Liver (tissue), 9 donors: Measurements from ENCODE around the gene SMYD3. TPM values are rescaled to one million over a fixed set of nuclear protein-coding genes. Genes with fewer than 3 reads are reported as not detected.

Experiments used
- DNase-seq: peaks from one replicate; pipeline ENCODE4 v3.0.0-alpha.2; 2017; ENCODE audit warnings: low spot score
- H3K27ac ChIP-seq, 2 donors: one replicate each; pipeline ENCODE4 v1.7.0; 2013; ENCODE audit warnings: inconsistent platforms in 2 of 2, low read length in 2 of 2, control low read depth in 1 of 2, low read depth in 1 of 2, mild to moderate bottlenecking in 1 of 2
- H3K27me3 ChIP-seq, 4 donors: one replicate each; pipeline versions ENCODE4 v1.6.1 to v1.7.0; 2013; ENCODE audit warnings: low read length in 3 of 4, inconsistent platforms in 1 of 4, mild to moderate bottlenecking in 1 of 4, moderate library complexity in 1 of 4; ENCODE audit not compliant: control insufficient read depth in 4 of 4, insufficient read depth in 4 of 4
- H3K36me3 ChIP-seq, 4 donors: one replicate each; pipeline versions ENCODE4 v1.6.1 to v1.7.0; 2013; ENCODE audit warnings: low read length in 3 of 4, mild to moderate bottlenecking in 3 of 4, low read depth in 1 of 4, moderate library complexity in 1 of 4; ENCODE audit not compliant: control insufficient read depth in 4 of 4, insufficient read depth in 3 of 4
- H3K4me1 ChIP-seq, 4 donors: one replicate each; pipeline versions ENCODE4 v1.6.1 to v1.7.0; 2013; ENCODE audit warnings: low read length in 3 of 4, mild to moderate bottlenecking in 3 of 4, moderate library complexity in 1 of 4; ENCODE audit not compliant: control insufficient read depth in 4 of 4, insufficient read depth in 4 of 4
- H3K4me3 ChIP-seq, 3 donors: one replicate each; pipeline versions ENCODE4 v1.6.1 to v1.7.0; 2013; ENCODE audit warnings: low read length in 3 of 3, control low read depth in 1 of 3, low read depth in 1 of 3, mild to moderate bottlenecking in 1 of 3
- H3K9ac ChIP-seq, 2 donors: one replicate each; pipeline ENCODE4 v1.7.0; 2013; ENCODE audit warnings: low read length in 2 of 2, mild to moderate bottlenecking in 2 of 2, moderate library complexity in 2 of 2, control low read depth in 1 of 2, low read depth in 1 of 2
- H3K9me3 ChIP-seq, 4 donors: one replicate each; pipeline versions ENCODE4 v1.6.1 to v1.7.0; 2013; ENCODE audit warnings: low read length in 3 of 4; ENCODE audit not compliant: control insufficient read depth in 4 of 4
- ATF3 ChIP-seq: IDR thresholded peaks from 2 replicates; pipeline ENCODE4 v1.6.1; 2016; ENCODE audit warnings: antibody characterized with exemption
- EGR1 ChIP-seq, 2 donors: IDR thresholded peaks; 2 replicates each; pipeline ENCODE4 v1.6.1; 2016 to 2018; ENCODE audit warnings: antibody characterized with exemption in 2 of 2, low read depth in 2 of 2
- GABPA ChIP-seq, 2 donors: IDR thresholded peaks in 1 of 2; conservative IDR thresholded peaks in 1 of 2; 2 replicates each; pipeline ENCODE4 v1.6.1; 2016; ENCODE audit warnings: antibody characterized with exemption in 2 of 2, mild to moderate bottlenecking in 1 of 2, moderate library complexity in 1 of 2
- HNF4A ChIP-seq, 2 donors: conservative IDR thresholded peaks; 2 replicates each; pipeline ENCODE4 v1.6.1; 2016; ENCODE audit warnings: antibody characterized with exemption in 2 of 2, mild to moderate bottlenecking in 2 of 2
- JUND ChIP-seq, 2 donors: IDR thresholded peaks; 2 replicates each; pipeline ENCODE4 v1.6.1; 2016; ENCODE audit warnings: antibody characterized with exemption in 2 of 2
- NR2F2 ChIP-seq: IDR thresholded peaks from 2 replicates; pipeline ENCODE4 v1.6.1; 2016; ENCODE audit warnings: antibody characterized with exemption
- RAD21 ChIP-seq, 2 donors: IDR thresholded peaks; 2 replicates each; pipeline ENCODE4 v1.6.1; 2016; ENCODE audit warnings: antibody characterized with exemption in 2 of 2, mild to moderate bottlenecking in 2 of 2
- REST ChIP-seq: IDR thresholded peaks from 2 replicates; pipeline ENCODE4 v1.6.1; 2016; ENCODE audit warnings: antibody characterized with exemption, mild to moderate bottlenecking
- SP1 ChIP-seq: IDR thresholded peaks from 2 replicates; pipeline ENCODE4 v1.6.1; 2018; ENCODE audit warnings: antibody characterized with exemption, mild to moderate bottlenecking
- YY1 ChIP-seq: IDR thresholded peaks from 2 replicates; pipeline ENCODE4 v1.6.1; 2016; ENCODE audit warnings: antibody characterized with exemption, mild to moderate bottlenecking
- ZBTB33 ChIP-seq: IDR thresholded peaks from 2 replicates; pipeline ENCODE4 v1.6.1; 2016; ENCODE audit warnings: antibody characterized with exemption
- WGBS: extraction: QIAGEN DNeasy Blood & Tissue Kit; methylation state at CpG from one replicate; pipeline ENCODE4 v1.1.7; 2013; 5-methylcytosine and 5-hydroxymethylcytosine counted together
- polyA plus RNA-seq, 2 donors: library from polyadenylated mRNA; stranded (reverse) in 1 of 2; unstranded in 1 of 2; fragments of 200-250 nt in 1 of 2; fragments of >200 nt in 1 of 2; fragmentation: Nextera tagmentation in 1 of 2; extraction: Ambion mirVana in 1 of 2; gene quantifications; one replicate each; pipeline versions ENCODE4 v1.2.1 to v1.2.3, GENCODE V29; 2013 to 2015
- total RNA-seq, 2 donors: library from RNA; depleted of rRNA; stranded (reverse); fragments of >200 nt; gene quantifications; one replicate each; pipeline ENCODE4 v1.2.3, GENCODE V29; 2014
- TF ChIP-seq, protein P1 (sequence below): IDR thresholded peaks from 2 replicates; pipeline ENCODE4 v1.6.1; 2016; ENCODE audit warnings: antibody characterized with exemption
- donor health status: healthy.
- donor health status: healthy.
- donor health status: healthy.
- donor health status: healthy.
- donor health status: healthy.

SMYD3 gene
- total and polyA plus RNA-seq, 4 donors: 3.1 to 9.1 (median 8.0) TPM

- Histone ChIP-seq H3K4me3 (no peak overlapping the region), H3K9ac (no peak overlapping the region), H3K27me3 (no peaks in the 10 kb centered on the region), H3K4me1 (no peaks in the 10 kb centered on the region), H3K9me3 (no peaks in the 10 kb centered on the region), H3K27ac (no peak overlapping the region), H3K36me3 (no peaks in the 10 kb centered on the region)
- WGBS: 72% methylated on average over 9 of the region's 9 CpGs
- no peak for DNase-seq
- no peak for TF ChIP-seq HNF4A (conservative IDR thresholded peaks at IDR 0.05)
- TF ChIP-seq, protein P1, sequence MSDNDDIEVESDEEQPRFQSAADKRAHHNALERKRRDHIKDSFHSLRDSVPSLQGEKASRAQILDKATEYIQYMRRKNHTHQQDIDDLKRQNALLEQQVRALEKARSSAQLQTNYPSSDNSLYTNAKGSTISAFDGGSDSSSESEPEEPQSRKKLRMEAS: peak; percentile 21
- peak in 1 of 2 donors; percentile 60 for TF ChIP-seq JUND (IDR thresholded peaks at IDR 0.05)
- no peak for TF ChIP-seq ATF3
- peak; percentile 35 for TF ChIP-seq YY1
- peak in 1 of 2 donors; percentile 5 for TF ChIP-seq RAD21 (IDR thresholded peaks at IDR 0.05)
These were observed 292.2 kb downstream of the SMYD3 start for GRCh38 chr1:246214708-246215509.

DNA sequence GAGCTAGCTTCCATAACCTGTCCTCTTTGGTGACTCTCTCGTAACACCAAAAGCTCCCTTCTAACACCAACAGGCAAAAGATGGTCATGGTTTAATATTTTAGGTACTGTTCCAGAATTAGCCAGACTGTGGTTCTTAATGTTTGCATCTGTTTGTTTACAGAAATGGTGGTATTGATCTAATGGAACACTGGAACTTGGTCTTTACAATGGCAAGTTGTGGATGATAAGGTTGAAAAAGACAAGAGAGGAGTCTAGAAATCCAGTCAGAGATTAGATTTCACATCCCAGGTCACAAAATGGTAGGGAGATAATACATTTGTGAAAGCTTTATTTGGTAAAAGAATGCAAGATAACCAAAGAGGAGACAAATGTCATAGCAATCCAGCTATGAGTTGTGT lies 293.1 kb downstream of the SMYD3 start:
- TF ChIP-seq JUND (IDR thresholded peaks at IDR 0.05) (no peak), REST (no peak), SP1 (no peak), EGR1 (IDR thresholded peaks at IDR 0.05; ENCODE audit: low read depth in 2 of 2) (no peak), GABPA (IDR thresholded peaks at IDR 0.05 in 1 of 2, conservative IDR thresholded peaks at IDR 0.05 in 1 of 2) (no peak)
- TF ChIP-seq, protein P1: no peak
- Histone ChIP-seq H3K27ac (no peak overlapping the region), H3K4me3 (no peak overlapping the region), H3K9ac (no peak overlapping the region), H3K36me3 (no peaks in the 10 kb centered on the region), H3K4me1 (no peaks in the 10 kb centered on the region), H3K27me3 (no peaks in the 10 kb centered on the region), H3K9me3 (no peaks in the 10 kb centered on the region)
- DNase-seq: no peak
- 98% methylated on average over 1 of the region's 1 CpG for WGBS

DNA sequence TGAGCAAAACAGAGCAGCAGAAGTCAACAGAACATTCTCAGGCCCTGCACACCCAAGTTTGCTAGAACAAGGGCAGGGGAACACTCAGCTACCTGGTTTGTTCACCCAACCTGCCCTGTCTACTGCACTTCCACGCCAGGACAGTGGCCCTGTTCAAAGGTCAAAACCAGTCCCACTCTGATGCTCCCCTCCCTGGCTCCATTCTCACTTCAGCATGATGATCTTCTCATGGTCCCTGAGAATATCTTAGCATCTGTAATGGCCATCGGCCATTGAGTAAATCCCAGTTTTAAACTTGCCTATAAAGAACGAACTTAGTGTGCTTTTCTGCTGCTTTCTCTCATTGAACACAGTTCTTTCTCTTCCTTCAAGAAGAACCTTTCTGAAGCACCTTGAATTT lies 293.6 kb downstream of the SMYD3 start:
- Histone ChIP-seq H3K27me3 (no peaks in the 10 kb centered on the region), H3K9ac (no peak overlapping the region), H3K4me3 (no peak overlapping the region), H3K27ac (no peak overlapping the region), H3K4me1 (no peaks in the 10 kb centered on the region), H3K36me3 (no peaks in the 10 kb centered on the region), H3K9me3 (no peaks in the 10 kb centered on the region)
- WGBS: 82% methylated on average over 3 of the region's 3 CpGs
- no peak for DNase-seq
- TF ChIP-seq EGR1 (IDR thresholded peaks at IDR 0.05; ENCODE audit: low read depth in 2 of 2) (no peak), JUND (IDR thresholded peaks at IDR 0.05) (no peak), RAD21 (IDR thresholded peaks at IDR 0.05) (no peak), GABPA (IDR thresholded peaks at IDR 0.05 in 1 of 2, conservative IDR thresholded peaks at IDR 0.05 in 1 of 2) (no peak), SP1 (no peak), NR2F2 (no peak), YY1 (no peak), ZBTB33 (no peak)
